CD4-positive, alpha-beta T cell treated with Interleukin-17A for 1 hour (primary cell): Measurements from ENCODE around the gene GTPBP6.
A peak's percentile ranks its signal among the peaks of the same experiment; 100 is the strongest.
"Not testable (repeated sequence)": the region's sequence is repeated elsewhere in the genome, so short reads cannot be mapped to it uniquely, and the experiment has no call there.

Experiments
- DNase-seq: peaks from one replicate; pipeline ENCODE4 v3.0.0-alpha.2; 2020

Gene GTPBP6

DNA sequence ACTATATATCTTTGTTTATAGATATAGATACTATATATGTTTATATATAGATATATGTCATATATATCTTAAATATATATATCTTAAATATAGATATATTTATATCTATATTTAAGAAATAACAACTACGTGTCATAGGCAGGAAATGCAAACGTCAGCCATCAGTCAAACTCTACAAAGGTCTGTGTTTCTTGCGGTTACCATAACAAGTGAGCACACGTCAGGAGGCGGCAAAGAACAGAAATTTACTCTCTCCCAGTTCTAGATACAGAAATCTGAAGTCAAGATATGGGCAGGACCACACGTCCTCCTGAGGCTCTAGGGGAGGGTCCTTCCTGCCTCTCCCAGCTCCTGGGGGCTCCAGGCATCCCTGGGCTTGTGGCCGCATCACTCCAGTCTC lies 30.9 kb downstream of the GTPBP6 start:
- no peak for DNase-seq

DNA sequence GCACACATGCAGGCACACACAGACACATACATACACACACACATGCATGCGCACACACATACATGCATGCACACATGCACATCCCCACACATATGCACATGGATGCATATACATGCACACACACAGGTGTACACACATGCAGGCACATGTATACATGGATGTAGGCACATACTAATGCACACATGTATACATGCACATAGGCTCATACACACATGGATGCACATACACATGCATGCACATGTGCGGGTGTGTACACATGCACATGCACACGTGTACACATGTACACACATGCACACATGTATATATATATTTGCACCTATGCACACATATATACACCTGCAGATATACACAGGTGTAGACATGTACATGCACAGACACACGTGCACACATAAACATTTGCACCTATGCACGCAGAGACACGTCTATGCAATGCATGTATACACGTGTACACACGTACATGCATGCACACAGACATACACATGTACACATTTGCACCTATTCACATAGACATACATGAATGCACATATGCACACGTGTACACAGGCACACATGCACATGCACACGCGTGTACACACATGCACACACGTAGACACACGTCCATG lies 33.4 kb downstream of the GTPBP6 start:
- DNase-seq: no peak

DNA sequence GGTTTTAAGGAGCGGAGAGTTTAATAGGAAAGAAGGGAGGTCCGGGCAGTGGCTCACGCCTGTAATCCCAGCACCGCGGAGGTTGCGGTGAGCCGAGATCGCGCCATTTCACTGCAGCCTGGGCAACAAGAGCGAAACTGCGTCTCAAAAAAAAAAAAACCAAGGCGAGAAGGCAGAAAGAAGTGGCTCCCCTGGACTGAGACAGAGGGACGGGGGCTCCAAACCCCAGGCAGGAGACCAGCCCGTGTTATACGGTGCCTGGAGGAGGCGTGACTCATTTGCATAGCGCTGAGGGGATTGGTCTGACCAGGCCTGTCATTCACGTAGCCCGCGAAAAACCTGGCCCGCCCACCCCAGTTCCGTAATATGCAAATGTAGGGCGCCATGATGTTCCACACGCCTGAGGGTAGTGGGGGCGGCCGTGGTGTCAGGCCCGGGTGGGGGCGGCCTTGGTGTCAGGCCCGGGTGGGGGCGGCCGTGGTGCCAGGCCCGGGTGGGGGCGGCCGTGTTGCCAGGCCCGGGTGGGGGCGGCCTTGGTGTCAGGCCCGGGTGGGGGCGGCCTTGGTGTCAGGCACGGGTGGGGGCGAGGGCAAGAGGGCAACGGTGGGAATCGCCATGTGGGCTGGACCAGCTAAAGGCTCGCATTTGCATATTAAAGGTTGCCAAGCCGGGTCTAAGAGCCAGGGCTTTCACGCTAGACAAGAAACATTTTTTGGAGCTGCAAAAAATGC lies 35.3 kb downstream of the GTPBP6 start:
- peak; percentile 91 for DNase-seq

DNA sequence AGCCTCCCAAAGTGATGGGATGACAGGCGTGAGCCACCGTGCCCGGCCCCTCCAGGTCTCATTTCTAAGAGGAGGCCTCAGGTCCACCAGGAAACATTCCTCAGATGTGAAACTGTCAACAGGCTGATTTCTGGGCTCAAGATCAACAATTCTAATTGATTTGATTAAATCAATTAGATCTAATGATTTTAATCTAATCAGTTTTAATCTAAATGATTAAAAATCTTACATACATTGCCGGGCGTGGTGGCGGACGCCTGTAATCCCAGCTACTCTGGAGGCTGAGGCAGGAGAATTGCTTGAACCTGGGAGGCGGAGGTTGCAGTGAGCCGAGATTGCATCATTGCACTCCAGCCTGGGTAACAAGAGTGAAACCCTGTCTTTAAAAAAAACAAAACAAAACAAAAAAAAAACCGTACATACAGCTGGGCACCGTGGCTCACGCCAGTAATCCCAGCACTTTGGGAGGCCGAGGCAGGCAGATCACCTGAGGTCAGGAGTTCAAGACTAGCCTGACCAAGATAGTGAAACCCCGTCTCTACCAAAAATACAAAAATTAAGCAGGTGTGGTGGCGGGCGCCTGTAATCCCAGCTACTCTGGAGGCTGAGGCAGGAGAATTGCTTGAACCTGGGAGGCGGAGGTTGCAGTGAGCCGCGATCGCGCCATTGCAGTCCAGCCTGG lies 36.5 kb downstream of the GTPBP6 start:
- not testable (repeated sequence) for DNase-seq

DNA sequence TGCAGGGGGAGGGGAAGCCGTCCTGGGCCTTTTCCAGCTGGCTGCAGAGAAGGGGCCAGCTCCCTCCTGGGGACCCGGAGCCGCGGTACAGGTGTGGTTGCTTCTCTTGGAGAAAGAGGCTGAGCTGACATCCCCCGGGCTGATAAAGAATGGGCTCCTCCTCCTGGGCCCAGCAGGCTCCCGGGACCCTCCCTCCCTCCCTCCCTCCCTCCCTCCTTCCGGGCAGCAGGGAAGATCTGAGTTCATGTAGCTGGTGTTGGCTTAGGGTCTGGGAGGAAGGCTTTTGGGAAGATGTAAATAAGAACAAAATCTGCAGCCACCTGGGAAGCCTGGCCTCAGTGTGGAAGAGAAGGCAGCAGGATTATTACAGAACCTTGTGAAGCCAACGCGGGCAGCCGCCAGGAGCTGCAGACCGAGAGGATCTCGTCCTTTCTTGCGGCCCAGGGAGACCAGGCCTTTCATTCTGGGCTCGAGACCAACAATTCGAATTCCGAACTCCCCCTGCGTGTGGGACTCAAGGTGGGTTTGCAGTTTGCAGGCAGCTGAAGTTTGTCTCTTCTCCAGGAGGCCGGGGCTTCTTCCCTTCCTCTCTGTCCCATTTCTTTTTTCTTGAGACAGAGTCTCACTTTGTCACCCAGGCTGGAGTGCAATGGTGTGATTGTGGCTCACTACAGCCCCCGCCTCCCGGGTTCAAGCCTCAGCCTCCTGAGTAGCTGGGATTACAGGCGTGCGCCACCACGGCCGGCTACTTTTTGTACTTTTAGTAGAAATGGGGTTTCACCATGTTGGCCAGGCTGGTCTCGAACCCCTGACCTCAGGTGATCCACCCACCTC lies 37.2 kb downstream of the GTPBP6 start, which contains the start of gene PLCXD1:
Gene PLCXD1 (plus strand): TSS at position 216 of the 834 bp plus-strand sequence. CDS start 2,807 bp downstream, outside the sequence.
- no peak for DNase-seq

DNA sequence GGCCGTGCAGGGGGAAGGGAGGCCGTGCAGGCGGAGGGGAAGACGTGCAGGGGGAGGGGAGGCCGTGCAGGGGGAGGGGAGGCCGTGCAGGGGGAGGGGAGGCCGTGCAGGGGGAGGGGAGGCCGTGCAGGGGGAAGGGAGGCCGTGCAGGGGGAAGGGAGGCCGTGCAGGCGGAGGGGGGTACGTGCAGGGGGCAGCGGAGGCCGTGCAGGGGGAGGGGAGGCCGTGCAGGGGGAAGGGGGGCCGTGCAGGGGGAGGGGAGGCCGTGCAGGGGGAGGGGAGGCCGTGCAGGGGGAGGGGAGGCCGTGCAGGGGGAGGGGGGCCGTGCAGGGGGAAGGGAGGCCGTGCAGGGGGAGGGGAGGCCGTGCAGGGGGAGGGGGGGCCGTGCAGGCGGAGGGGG lies 37.9 kb downstream of the GTPBP6 start:
- not testable (repeated sequence) for DNase-seq

DNA sequence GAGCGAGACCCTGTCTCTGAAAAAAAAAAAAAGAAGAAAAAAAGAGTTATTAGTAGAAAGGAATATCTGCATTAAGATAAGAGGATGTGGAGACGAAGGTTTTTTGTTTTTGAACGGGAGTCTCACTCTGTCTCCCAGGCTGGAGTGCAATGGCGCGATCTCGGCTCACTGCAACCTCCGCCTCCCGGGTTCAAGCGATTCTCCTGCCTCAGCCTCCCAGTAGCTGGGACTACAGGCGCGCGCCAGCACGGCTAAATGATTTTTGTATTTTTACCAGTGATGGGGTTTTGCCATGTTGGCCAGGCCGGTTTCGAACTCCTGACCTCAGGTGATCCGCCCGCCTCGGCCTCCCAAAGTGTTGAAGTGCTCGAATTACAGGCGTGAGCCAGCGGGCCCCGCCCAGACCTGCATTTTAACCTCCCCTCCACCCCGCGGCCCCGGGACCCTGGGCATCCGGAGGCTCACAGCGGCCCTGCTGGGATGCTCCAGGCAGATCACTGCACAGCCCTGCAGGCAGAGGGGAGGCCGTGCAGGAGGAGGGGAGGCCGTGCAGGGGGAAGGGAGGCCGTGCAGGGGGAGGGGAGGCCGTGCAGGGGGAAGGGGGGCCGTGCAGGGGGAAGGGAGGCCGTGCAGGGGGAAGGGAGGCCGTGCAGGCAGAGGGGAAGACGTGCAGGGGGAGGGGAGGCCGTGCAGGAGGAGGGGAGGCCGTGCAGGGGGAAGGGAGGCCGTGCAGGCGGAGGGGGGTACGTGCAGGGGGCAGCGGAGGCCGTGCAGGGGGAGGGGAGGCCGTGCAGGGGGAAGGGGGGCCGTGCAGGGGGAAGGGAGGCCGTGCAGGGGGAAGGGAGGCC lies 38.6 kb downstream of the GTPBP6 start:
- DNase-seq: not testable (repeated sequence)

DNA sequence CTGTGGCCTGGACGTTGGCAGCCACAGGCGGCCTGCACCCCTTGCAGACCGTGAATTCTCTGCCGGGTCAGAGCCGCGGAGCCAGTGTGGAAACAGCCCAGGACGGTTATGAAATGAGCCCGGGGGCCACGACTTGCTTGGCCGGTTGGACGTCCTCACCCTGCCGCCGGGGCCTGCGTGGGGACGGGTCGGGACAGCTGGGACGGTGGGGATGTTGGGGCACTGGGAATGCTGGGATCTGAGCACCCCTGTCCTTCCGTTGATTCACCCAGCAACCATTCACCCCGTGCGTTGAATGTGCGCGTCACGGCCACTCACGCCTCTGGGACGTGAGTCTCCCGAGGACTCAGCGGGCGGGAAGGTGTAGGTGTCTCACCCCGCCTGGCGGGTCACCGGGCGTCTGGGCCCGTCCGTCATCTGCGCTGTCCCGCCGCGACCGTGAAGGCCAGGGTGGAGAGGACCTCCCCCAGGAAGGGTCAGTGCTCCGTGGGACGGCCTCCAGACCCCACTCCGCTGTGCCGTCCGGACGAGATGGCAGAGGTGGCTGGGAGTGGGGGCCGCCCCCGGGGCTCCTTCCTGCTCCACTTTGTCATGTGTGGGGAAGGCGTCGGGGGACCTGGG lies 41.9 kb downstream of the GTPBP6 start:
- no peak for DNase-seq

DNA sequence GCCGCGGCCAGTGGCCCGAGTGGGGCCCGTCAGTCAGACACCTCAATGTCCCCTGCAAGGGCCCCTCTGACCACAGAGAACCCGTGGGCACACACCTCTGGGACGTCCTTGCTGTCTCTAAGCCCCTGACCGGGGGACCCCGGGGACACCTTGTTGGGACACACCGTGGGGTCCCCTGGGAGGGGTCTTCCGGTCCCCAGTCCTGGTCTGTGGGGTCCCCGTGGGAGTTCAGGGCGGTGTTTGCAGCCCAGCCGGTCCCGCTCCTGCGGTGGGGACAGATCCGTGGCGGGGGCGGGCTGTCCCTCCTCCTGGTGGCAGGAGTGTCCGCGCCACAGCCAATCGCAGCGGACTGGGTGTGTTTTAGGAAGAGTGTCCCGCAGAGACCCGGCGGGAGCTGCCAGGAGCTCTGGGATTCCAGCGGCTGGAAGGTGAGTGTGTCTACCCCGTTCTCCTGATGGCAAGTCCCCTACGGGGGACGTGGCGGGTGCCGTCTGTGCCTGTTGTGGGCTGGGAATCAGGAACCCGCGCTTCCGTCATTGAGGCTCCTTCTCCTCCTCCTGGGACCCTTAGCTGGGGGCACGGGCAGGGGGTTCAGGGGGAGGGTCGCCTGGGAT lies 42.5 kb downstream of the GTPBP6 start:
- peak; percentile 53 for DNase-seq

DNA sequence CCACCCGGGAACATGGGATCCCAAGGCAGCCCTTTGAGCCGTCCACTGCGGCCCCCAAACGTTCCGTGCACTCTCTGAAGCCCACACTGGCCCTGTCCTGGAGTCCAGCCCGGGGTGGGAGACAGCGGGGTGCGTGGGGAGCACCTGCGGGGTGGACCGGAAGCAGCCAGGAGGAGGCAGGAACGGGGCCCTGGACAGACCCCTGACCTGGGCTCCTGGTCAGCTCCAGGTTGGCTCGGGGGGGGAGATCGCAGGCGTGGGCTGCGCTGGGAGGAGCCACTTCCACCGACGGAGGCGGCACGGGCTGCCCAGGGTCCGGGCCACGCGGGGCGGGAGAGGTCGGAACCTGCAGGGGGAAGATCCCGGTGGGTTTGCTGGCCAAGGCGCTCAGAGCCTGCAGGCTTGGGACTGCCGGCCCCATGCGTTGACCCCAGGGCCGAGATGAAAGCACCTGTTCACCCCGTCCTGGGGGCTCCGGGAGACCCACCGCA lies 43.1 kb downstream of the GTPBP6 start:
- DNase-seq: no peak

DNA sequence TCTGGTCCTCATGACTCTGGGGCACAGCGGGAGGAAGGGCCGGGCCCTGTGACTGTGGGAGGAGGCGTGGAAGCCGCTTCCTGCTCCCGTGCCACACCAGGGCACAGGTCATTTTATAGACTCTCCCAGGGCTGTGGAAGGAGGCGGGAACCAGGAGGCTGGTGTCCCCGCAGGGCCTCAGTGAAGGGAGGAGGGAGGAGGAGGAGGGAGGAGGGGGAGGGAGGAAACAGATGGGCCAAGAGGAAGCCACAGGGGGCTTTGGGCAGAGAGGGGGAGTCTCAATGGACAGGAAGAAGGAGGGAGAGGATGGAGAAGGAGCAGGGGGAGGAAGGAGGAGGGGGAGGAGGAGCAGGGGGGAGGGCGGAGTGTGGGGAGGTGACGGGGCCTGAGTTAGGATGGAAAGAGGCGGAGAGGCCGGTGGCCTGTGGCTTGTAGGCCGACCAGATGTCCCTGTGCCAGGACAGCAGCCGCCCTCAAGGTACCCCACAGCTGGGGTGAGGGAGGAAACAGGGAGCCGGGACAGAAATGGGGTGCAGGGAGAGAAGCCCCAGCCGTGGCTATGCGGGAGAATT lies 43.6 kb downstream of the GTPBP6 start:
- no peak for DNase-seq

DNA sequence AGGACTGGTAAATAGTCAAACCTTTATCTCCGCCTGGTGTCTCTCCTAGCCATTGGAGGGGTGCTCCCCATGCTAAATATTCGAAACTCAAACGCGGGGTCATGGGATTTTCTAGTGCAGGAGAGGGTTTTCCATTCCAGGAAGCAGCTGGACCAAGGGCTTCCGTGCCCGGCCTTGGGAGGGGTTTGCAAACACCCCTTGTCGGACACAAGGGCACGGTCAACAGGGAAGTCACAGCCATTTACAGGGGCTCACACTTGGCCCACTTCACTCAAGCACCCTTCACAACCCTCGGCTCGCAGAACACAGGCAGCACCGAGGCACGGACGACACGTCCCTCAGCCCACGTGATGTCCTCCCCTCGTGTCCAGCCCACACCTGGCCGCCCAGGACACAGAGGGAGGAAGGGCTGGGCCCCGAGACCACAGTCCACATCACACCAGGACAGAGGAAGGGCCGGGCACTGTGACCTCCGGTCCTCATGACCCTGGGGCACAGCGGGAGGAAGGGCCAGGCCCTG lies 47.7 kb downstream of the GTPBP6 start:
- DNase-seq: no peak

DNA sequence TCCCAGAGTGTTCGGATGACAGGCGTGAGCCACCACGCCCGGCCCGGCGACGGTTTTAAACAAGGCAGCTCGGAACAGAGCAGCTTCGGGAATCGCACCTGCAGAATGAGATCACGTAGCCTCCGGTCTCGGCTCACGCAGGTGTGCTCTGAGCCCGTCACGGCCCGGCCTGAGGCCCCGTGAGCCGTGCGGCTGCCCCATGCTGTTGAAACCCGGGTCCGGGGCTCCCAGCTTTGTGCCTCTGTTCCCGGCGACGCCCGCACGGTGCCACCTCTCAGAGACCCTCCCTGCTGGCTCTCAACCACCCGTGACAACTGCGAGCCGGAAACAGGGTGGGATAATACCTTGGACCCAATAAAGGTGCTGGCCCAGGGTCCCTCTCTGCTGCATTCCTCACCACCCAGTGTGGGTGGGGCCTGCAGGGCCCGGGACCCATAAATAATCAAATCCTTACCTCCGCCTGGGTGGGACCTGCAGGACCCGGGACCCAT lies 50.8 kb downstream of the GTPBP6 start:
- DNase-seq: no peak

DNA sequence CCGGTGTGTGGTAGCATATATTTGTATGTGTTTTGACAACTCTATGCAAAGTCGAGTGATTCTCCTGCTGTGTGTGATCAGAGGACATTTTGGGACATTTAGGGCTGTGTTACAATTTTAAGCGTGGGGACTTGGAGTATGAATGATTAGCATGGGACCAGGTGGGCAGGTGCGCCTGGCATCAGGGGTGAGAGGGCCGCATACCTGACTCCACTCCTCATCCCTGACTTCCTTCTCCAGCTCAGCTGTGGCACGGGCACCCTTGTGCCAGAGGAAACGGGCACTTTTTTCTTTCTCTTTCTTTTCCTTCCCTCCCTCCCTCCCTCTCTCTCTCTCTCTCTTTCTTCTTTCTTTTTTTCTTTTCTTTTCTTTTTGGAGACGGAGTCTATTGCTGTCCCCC lies 53.1 kb downstream of the GTPBP6 start:
- no peak for DNase-seq

DNA sequence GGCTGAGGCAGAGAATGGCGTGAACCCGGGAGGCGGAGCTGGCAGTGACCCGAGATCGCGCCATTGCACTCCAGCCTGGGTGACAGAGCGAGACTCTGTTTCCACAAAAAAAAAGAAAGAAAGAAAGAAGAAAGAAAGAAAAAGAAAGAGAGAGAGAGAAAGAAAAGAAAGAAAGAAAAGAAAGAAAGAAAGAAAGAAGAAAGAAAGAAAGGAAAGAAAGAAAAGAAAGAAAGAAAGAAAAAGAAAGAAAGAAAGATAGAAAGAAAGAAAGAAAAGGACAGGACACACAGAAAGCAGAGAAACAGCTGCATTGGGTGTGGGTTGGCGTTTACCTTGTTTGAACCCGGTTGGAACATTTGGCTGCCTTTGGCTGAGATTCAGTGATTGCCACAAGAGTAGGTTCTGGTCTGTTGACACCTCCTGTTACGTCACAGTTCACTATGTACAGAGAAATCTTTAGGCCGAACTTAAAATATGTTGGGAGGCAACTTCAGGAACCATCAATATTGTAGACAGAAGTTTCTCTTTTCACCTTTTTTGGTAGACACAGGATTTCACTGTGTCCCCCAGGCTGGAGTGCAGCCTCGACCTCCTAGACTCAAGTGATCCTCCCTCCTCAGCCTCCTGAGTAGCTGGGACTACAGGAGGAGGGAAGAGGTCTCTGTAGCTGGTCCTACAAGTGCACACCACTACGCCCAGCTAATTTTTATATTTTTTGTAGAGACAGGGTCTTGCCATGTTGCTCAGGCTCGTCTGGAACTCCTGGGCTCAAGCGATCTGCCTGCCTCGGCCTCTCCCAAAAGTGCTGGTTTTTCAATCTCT lies 53.8 kb downstream of the GTPBP6 start:
- DNase-seq: no peak

DNA sequence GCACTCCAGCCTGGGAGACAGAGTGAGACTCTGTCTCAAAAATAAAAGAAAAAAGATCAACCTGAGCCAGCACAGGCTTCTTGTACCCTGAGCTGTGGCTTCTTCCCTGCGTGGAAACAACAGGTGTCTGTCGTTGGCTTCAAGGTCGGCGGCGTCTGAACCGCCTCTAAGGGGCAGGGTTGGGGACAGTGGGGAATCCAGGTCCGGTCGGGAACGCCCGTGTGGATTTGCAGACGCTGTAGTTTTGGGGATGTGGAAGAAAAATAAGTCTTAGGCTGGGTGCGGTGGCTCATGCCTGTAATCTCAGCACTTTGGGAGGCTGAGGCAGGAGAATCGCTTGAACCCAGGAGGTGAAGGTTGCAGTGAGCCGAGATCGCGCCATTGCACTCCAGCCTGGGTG lies 54.6 kb downstream of the GTPBP6 start:
- DNase-seq: not testable (repeated sequence)

DNA sequence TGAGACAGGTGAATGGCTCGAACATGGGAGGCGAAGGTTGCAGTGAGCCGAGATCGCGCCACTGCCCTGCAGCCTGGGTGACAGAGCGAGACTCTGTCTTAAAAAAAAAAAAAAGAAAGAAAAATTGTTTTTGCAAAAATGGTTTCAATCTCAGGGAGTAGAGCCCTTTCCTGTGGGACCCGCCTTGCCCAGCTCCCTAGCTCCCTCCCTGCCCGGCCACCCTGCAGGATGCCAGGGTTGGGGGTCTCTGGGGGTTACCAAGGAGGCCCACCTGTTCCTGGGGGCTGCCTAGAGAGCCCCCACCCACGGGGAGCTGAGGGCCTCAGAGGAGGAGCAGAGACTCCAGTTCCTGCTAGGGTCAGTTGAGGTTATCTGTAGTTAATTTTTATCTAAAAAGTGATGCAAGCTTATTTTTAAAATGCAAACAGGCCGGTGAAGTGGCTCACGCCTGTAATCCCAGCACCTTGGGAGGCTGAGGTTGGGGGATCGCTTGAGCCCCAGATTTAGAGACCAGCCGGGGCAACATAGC lies 56.2 kb downstream of the GTPBP6 start:
- no peak for DNase-seq

DNA sequence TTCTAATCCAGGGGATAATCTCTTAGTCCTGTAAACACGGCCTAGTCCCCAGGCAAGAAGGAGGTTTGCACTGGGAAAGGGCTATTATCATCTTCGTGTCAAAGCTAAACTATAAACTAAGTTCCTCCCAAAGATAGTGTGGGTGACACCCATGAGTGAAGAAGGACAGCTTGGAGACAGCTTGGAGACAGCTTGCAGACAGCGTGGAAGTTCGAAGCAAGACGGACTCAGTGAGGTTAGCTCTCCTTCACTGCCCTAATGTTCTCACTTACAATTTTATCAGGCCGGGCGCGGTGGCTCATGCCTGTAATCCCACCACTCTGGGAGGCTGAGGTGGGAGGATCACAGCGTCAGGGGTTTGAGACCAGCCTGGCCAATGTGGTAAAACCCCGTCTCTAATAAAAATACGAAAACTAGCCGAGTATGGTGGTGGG lies 56.7 kb downstream of the GTPBP6 start:
- DNase-seq: no peak
